ENCODE measurements around the gene GPR148. TPM values are rescaled to one million over a fixed set of nuclear protein-coding genes. Genes with fewer than 3 reads are reported as not detected.

The GPR148 gene
- total RNA-seq, 1 experiment from 2014 or later: not detected

GRCh38 chr2:130735200-130735599, 6.3 kb downstream of the GPR148 start:
- H2BK15ac ChIP-seq (ENCODE audit: low read depth, low read length): no peak overlapping the region
- no peaks in the 10 kb centered on the region for H3K36me3 Mint-ChIP-seq (ENCODE audit: insufficient read depth in 1 of 3, low read depth in 3 of 3)
- H3K56ac ChIP-seq (ENCODE audit: insufficient read length, low read depth, low read length): no peak overlapping the region
- H3K27me3 Mint-ChIP-seq (ENCODE audit: low read depth): peaks cover 8% of the 10 kb centered on the region
- H3K4me1 Mint-ChIP-seq: no peaks in the 10 kb centered on the region
- no peak overlapping the region for H4K5ac ChIP-seq (ENCODE audit: insufficient read length, low read depth, low read length)
- no peaks in the 10 kb centered on the region for H3K9me3 ChIP-seq (ENCODE audit: control insufficient read depth, low read depth, low read length)
- no peak overlapping the region for H4K91ac ChIP-seq (ENCODE audit: insufficient read length, low read depth, low read length)
- no peak overlapping the region for H3K4me3 Mint-ChIP-seq
- H2BK12ac ChIP-seq (ENCODE audit: insufficient read length, low read depth, low read length): no peak overlapping the region
- no peak overlapping the region for H2AK5ac ChIP-seq (ENCODE audit: insufficient read length, low read length)
- H3K79me1 ChIP-seq (ENCODE audit: insufficient read depth, low read depth, low read length, poor library complexity, severe bottlenecking): no peaks in the 10 kb centered on the region
- no peak overlapping the region for H3K9ac ChIP-seq (ENCODE audit: extremely low read depth, insufficient read length, low read length)
- no peak overlapping the region for H3K14ac ChIP-seq (ENCODE audit: insufficient read depth, low read length)
- no peak overlapping the region for H2BK120ac ChIP-seq (ENCODE audit: low read depth, low read length, poor library complexity, severe bottlenecking)
- no peaks in the 10 kb centered on the region for H3K79me2 ChIP-seq (ENCODE audit: insufficient read depth, low read length)
- H2BK5ac ChIP-seq (ENCODE audit: insufficient read length, low read length): no peak overlapping the region
- TF ChIP-seq CTCF (conservative IDR thresholded peaks at IDR 0.05): no peak
- H2AFZ ChIP-seq (ENCODE audit: low read length): no peak overlapping the region
- no peak overlapping the region for H3K23ac ChIP-seq (ENCODE audit: insufficient read length, low read depth, low read length)
- WGBS (ENCODE audit: extremely low coverage, insufficient read length, low lambda C conversion rate): no CpG with 5 or more reads among the region's 3 CpGs
- no peak overlapping the region for H3T11ph ChIP-seq (ENCODE audit: low read length)
- H2BK20ac ChIP-seq (ENCODE audit: low read depth, low read length, poor library complexity, severe bottlenecking): no peak overlapping the region
- H4K20me1 ChIP-seq (ENCODE audit: control insufficient read depth, insufficient read depth, insufficient read length): no peaks in the 10 kb centered on the region
- no peaks in the 10 kb centered on the region for H3K4me1 ChIP-seq (ENCODE audit: insufficient read depth, low read length)
- H4K8ac ChIP-seq (replicated peaks; ENCODE audit: insufficient read length, low read depth, low read length): no peak overlapping the region
- H3K27ac Mint-ChIP-seq: no peak overlapping the region
- H3K4me2 ChIP-seq (ENCODE audit: insufficient read depth, insufficient read length, low read length): no peak overlapping the region
- H3K18ac ChIP-seq (ENCODE audit: insufficient read length, low read depth, low read length): no peak overlapping the region
- DNase-seq: no peak
- H3K27ac ChIP-seq (ENCODE audit: insufficient read length, low read depth, low read length): no peak overlapping the region
- H3K23me2 ChIP-seq (ENCODE audit: insufficient read length, low read depth, low read length, poor library complexity, severe bottlenecking): no peaks in the 10 kb centered on the region
- peaks cover 2 to 5% of the 10 kb centered on the region in 2 experiments; a peak in 3 of 5 replicates for H3K9me3 Mint-ChIP-seq
- no peaks in the 10 kb centered on the region for H3K27me3 ChIP-seq (ENCODE audit: insufficient read depth, low read length)
- H3K4ac ChIP-seq (ENCODE audit: low read depth, low read length): no peak overlapping the region

All from H9 (cell line).